GM19238 (cell line): ENCODE data around the gene RENBP.
A peak's percentile ranks its signal among the peaks of the same experiment; 100 is the strongest.
"Not testable (repeated sequence)": the region's sequence is repeated elsewhere in the genome, so short reads cannot be mapped to it uniquely, and the experiment has no call there.

Source experiments
- DNase-seq: peaks from one replicate; pipeline ENCODE4 v3.0.0; 2011; ENCODE audit warnings: low spot score; ENCODE audit not compliant: insufficient read length

The RENBP gene

DNA sequence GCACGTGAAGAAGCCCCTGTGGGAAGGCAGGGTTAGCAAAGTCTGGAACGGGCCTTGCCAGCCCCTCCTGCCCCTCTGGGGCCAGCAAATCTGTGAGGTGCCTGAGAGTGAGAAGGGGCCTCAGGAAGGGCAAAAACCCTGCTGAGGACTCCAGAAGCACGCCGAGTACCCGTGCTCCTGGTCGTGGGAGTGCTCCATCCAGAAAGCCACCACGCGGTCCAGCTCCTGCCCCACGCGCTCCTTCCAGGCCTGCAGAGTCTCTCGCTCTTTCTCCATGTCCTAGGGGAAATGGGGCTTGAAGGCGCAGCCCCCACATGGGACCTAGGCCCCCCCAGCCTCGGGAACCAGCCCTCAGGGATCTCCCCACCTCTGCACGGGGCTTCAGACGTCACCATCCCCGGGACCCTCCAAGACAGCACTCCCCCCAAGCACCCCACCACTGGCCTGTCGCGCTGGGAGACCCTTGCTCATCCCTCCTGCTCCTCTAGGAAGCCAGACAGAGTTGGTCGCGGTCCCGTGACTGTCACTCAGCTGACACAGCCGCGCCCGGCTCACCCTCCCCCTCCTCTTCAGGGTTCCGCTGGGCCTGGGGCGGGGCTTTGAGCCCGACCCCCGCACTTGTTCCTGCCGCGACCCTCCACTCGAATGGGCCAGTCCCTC, at the start of gene RENBP:
RENBP (minus strand) TSS at position 504 of the 660 bp plus-strand sequence; CDS start at position 471, 33 bp downstream.
- DNase-seq, result peak; percentile 49

DNA sequence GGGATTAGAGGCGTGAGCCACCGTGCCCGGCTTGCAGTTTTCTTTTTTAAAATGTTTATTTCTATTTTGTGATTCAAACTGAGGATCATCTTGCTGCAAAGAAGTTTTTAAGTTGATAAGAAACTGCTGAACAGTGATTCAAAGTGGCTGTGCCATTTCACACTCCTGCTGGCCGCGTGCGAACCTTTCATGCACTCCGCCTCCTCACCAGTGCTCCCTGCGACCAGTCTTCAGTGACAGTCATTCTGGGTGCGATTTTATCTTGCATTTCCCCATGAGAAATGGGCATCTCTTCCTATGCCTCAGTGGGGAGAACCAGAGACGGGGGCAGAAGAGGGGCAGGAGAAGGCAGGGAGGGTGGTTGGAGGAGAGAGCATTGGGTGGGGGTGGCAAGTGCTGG, 49.5 kb upstream of the RENBP start:
- DNase-seq, result no peak

DNA sequence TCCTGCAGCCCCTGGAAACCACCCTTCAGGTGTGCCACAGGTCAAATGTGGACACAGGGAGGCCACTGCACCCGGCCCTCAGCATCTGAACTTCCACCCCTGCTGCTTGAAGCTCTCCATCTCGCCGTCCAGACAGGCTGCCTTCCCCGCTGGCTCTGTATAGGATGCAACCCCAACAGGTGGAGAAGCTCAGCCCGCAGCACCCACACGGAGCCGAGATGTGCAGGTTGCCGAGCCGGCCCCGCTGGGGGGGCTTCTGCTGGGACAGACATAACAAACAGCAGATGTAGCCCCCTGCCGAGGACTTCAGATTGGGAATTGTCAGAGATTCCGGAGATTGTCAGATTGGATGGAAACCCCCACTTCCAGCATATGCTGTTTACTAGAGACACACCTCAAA, 48.6 kb upstream of the RENBP start:
- no peak for DNase-seq

DNA sequence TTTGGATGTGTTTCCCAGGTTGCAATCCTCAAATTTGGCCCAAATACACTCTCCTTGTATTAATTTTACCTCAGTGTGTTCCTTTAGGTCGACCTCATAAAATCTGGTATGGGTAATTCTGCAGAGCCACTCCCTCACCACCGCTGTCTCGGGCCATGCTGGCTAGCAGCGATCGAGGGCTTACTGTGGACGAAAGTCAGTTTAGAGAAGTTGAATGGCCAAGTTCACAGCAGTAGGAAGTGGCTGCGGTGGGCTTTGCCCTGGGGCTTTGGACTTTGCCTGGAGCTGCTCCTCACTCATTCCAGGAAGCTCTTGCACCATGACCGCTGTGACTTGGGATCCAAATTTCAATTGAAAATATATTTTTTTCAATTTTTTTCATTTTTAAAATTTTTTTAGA, 47.7 kb upstream of the RENBP start:
- DNase-seq, result no peak

DNA sequence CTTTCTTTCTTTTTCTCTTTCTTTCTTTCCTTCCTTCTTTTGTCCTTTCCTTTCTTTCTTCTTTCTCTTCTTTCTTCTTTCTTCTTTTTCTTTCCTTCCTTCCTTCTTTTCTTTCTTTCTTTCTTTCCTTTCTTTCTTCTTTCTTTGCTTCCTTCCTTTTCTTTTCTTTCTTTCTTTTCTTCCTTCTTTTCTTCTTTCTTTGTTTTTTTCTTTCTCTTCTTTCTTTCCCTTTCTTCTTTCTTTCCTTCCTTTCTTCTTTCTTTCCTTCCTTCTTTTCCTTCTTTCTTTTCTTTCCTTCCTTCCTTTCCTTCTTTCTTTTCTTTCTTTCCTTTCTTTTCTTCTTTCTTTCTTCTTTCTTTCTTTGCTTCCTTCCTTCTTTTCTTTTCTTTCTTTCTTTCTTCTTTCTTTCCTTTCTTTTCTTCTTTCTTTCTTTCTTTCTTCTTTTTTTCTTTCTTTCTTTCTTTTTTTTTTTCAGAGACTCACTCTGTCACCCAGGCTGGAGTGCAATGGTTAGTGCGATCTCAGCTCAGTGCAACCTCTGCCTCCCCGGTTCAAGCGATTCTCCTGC, 46.7 kb upstream of the RENBP start:
- no peak for DNase-seq

DNA sequence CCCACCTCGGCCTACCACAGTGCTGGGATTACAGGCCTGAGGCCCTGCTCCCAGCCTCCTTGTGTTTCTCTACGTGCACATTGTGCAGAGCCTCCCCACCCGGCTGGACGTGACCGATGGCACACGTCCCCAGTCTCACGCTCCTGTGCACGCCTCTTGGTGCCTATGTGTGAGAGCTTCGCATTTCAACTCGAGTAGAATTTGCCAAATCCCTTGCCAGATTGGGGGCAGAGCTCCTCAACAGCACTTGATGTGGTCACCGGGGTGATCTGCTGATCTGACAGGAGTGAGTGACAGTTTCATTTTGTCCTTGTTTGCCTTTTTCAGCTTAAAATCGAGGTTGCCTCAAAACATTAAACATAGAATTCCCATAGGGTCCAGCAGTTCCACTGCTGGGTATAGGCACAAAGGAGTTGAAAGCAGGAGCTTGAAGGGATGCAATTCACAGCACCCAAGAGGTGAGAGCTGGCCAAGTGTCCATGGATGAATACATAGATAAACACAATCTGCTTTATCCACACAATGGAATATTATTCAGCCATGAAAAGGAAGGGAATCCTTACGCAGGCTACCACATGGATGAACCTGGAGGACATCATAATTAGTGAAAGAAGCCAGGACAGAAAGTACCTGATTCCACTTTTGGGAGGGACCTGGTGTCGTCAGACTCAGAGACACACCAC, 45.7 kb upstream of the RENBP start:
- DNase-seq, result no peak

DNA sequence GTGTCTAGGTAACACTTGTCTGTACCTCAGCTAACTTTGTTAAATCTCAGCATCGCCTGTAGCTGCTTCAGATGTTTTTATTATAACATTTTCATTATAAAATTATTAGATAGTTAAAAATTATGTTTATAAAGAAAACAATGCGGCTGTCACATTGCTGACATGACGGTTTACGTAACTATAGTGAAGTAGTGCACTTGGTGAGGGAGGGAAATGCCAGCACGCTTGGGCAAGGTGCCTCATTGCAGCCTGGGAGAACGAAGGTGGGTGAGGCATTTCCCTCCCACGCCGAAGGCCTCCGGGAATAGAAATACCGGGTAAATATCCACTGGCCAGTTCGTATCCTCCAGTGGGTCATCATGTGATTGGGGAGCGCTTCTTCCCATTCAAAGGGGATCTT, 44.0 kb upstream of the RENBP start:
- no peak for DNase-seq

DNA sequence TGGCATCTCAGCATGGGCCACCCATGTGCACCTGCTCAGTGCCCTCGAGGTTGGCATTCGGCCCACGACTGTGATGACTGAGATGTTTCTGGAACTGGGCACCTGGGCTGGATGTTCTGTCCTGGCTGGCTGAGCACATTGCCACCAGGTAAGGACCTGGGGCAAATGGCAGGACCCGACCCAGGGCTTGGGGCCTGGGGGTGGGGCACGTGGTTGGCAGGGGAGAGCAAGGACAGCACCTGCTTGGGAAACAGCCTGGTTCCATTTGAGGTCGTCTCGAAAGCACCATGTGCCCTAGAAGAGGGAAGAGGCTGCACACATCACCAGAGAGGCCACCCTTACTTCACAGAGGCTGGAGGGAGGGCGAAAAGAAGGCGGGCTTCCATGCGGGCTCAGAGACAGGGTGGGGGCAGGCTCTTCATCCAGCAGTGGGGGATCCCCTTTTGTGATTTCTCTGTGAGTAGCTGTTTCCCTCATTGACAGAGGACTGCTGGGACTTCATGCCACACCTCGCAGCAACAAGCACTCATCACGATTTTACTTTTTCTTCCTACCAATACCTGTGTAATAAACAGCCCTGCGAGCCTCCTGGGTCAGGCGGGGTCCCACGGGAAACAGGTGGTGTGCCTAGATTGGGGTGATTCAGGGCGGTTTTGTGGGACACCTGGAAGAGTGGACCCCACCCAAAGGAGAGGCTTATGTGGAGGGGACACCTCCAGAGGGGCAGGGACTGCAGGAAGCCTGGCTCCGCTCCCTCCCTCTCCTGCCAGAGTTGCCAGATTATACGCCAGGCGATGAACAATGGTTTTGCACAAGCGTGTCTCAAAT, 40.1 kb upstream of the RENBP start:
- peak; percentile 48 for DNase-seq

DNA sequence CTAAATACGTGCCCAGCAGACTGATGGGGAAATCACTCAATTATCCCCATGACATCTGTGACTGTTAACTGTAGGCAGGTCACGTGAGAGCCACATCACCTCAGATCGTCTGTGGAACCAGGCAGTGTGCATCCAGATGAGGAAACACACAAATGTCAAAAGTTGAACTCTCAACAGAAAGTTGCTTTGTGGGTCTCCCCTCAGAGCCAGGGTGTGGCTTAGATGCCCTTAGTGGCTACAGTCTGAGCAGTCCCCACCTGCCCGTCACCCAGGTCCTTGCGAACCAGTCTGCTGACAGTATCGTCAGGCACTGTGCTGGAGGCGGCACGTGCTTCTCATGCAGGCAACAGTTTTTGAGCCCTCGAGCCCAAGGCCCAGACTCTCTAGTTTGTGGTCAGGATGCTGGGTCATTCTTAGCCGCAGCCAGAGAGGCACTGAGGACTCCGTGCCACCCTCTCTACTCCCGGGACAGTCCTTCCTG, 38.9 kb upstream of the RENBP start:
- DNase-seq, result no peak

DNA sequence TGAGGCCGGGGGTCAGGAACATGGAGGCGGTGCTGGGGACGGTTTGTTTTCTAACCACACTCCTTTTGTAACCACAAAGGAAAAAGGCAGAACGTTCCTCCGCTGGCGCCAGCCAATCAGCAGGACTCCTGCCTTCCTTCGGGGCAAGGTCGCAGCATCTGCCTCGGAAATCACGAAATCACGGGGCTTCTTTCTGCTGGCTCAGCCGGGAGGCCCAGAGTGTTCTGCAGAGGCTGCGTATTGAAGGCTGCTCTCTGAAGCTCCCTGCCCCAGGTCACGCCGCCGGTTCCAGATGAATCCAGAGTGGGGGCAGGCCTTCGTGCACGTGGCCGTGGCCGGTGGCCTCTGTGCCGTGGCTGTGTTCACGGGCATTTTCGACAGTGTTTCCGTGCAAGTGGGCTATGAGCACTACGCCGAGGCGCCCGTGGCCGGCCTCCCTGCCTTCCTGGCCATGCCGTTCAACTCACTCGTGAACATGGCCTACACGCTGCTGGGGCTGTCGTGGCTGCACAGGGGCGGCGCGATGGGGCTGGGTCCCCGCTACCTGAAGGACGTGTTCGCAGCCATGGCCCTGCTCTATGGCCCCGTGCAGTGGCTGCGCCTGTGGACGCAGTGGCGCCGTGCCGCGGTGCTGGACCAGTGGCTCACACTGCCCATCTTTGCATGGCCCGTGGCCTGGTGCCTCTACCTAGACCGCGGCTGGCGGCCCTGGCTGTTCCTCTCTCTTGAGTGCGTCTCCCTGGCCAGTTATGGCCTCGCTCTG, 37.5 kb upstream of the RENBP start:
- DNase-seq, result no peak

DNA sequence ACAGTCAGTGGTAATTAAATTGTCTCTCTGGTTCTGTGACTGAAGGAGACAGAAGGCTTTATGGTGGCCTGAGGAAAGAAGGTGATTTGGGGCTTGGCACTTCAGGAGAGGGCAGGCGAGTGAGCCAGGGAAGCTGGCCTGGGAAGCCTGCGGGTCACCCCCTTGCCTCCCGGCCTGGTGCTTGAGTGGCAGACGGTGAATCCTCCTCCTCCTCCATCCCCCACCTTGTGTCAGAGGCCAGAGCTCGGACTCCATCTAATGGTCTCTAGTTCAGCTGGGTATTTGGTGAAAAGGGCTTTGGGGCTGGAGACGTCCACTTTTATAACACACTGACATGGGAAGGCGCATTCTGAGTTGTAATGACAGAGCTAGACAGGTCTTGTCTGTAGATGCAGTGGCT, 36.8 kb upstream of the RENBP start:
- DNase-seq, result no peak

DNA sequence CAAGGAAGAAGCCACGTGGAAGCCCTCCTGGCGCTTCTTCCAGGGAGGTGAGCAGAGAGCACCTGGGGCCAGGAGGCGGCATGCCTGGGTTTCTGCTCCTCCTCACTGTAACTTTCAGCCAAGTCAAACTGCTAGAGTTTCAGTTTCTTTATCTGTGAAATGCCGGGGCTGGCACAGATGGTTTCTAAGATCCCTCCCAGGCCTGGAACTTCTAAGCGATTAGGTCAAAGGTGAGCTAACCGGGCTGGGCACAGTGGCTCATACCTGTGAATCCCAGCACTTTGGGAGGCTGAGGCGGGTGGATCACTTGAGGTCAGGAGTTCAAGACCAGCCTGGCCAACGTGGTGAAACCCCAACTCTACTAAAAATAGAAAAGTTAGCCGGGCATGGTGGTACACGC, 36.0 kb upstream of the RENBP start:
- DNase-seq, result not testable (repeated sequence)

DNA sequence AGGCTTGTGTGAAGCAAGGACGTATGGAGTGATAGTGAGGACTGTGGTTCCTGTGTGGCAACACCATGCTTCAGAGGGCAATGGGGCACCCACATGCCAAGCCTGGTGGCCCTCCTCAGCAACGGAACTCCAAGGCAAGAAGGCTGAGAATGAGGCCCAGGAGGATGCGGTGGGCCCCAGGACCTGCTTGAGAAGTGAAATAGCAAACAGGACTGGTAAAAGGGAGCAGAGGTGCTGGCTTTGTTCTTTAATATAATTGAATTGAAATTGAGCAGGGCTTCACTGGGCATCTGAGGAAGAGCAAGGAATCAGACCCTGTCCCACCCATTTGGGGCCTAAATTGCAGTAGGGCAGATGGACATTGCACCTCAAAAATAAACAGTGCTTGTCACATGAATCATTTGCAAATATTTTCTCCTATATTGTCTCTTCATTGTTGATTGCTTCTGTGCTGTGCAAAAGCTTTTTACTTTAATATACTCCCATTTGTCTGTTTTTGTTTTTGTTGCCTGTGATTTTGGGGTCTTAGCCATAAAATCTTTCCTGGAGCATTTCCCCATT, 30.4 kb upstream of the RENBP start:
- DNase-seq, result no peak

DNA sequence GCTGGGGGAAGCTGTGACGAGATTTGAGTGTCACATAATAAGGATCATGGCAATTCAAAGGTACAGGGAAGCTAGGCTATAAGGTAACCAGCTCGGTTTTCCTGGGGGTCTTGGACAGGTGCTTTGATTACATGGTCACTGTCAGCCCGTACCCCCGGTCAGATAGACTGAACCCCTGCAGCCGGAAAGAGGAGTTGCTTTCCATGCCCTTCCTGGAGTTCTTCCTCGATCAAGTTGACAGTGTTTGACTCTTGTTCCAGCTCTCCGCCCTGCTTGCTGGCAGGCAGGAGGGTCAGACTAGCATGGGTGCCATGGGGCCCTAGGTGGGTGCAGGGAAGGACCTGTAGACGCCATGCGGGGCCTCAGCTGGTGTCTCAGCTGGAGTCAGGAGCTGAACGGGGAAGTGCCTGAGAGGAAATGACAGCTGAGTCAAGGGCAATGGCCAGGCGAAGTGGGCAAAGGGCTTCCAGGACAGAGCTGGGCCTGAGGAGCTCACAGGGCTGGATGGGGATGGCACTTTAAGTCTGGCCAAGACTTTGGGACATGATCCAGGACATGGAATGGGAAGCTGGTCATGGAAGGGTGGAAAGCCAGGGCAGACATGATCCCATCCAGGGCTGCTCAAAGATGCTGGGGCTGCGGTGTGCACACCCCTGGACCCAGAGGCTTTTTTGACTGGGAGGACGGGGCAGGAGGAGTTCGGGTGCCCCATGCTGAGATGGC, 29.7 kb upstream of the RENBP start:
- DNase-seq, result no peak

DNA sequence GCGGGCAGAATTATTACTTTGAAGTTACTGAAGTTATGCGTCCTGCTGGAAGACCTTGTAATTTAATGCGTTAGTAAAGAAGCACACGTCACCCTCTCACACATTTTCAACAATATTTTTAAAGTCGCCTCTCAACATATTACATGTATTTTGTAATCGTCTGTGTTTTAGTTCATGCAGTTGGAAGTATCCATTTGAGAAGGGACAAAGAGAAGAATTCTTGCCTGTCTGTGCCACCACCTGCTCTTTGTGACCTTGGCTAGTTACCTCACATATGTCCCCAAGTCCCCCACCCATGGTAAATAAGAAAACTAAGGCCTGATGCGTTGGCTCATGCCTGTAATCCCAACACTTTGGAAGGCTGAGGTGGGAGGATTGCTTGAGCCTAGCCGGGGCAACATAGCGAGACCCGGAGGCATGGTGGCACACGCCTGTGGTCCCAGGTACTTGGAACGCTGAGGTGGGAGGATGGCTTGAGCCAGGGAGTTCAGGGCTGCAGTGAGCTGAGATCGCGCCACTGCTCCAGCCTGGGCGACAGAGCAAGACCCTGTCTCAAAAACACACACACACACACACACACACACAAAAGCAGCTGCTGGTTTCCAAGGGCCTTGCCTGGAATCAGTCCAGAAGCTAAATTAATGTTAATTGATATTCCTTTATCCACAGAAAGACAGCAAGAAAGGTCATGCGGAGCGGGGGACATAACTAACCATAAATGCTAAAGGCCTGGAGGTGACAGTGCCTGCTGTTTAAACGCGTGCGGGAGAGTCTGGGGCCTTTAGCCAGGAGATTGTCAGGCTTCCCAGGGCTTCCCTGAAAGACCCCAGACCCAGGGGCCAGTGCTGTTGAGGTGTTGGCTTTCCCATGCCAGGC, 28.9 kb upstream of the RENBP start:
- DNase-seq, result no peak

DNA sequence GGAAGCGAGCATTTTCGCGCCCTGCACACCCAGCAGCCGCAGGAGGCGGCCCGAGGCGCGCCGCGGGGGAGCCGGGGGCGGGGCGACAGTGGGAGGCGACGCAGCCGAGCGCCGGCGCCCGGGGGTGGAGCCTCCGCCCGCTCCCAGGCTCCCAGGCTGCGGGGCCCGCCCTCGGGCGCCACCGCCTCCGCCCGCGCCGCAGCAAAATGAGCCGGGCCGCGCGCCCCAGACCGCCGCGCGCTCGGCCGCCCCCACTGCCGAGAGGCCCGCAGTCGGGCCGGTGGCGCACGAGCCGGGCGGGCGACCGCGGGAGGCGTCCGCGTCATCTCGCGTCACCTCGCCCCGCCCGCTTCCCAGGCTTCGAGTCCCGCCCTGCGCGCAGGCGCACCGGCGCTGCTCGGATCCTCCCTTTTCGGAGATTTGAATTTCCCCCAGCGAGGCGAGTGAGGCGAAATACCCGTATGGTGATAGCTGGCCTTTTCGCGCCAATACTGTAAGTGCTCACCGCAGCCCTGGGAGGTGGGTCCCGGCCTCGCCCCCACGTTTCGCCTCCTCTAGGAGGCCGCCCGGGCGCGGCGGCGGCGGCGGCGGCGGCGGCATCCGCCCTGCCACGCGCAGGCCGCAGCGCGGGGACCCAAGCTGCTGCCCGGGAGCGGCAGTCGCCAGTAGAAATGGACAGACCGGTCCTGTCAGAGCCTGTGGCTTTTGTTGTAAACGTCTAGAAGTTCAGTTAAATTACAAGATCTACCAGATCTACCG, 28.1 kb upstream of the RENBP start, which contains the start of gene TMEM187:
TMEM187 (plus strand) TSS at position 387 of the 759 bp plus-strand sequence. CDS start 9,309 bp downstream, outside the sequence.
- DNase-seq, result peak; percentile 92

DNA sequence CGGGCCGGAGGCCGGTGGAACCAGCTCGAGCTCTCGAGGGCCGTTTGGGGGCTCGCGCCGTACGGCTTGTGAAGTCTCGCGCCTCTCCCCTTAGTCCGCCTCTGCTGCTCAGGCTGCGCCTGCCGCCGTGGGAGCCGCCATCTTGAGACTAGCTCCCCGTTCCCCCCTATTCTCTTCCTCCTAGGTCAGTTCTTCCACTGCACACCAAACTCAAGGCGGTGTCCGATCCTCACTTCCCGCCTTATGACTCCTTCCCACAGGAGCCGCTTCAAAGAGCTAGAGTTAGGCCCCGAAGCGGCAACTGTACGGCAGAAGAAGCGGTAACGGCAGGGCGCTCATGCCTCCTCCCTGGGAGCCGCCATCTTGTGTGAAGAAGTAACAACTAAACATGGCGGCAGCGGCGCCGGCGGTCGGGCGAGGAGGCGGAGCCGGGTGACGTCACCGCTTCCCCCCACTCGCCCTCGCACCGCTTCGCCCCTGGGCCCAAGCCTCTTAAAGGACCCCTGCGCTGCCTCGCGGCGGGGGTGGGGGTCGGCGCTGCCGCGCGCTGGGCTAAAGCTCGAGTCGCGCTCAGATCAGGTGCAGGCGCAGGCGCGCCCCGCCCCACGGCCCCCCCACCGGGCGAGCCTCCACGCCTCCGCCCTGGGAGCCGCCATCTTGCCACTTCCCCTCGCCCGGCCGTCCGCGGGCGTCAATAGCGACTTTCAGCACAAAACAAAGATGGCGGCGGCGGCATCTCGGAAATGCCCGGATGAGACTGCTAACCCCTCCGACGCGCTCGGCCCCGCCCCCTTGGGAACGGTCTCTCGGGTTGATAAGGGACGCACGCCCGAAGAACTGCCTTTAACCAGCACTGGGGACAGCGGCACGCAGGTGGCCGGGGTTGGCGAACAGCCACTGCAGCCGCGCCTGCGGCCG, 27.3 kb upstream of the RENBP start, which contains the start of gene HCFC1:
HCFC1 (minus strand) TSS at position 369 of the 918 bp plus-strand sequence. CDS start 978 bp downstream, outside the sequence.
- DNase-seq, result peak; percentile 78
